ENCODE data around the gene C3orf80.

DNA sequence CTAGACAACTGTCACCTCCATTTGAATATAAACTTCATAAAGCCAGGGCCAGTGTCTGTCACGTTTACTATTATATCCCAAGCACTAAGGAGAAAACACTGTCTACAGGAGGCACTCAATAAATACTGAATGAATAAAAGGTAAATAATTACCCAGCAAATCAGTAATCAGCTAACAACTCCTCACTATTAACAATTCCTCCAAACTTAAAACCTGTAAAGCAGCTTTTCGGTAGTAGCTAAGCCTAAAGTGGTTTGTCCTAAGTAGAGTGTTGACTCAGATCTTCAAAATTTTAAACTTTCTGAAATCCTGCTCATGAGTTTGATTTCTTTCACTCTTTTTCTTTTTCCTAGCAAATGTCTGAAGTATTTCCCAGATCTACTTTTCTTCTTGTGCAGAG is 39.9 kb downstream of the C3orf80 start:
- TF ChIP-seq, protein P1, sequence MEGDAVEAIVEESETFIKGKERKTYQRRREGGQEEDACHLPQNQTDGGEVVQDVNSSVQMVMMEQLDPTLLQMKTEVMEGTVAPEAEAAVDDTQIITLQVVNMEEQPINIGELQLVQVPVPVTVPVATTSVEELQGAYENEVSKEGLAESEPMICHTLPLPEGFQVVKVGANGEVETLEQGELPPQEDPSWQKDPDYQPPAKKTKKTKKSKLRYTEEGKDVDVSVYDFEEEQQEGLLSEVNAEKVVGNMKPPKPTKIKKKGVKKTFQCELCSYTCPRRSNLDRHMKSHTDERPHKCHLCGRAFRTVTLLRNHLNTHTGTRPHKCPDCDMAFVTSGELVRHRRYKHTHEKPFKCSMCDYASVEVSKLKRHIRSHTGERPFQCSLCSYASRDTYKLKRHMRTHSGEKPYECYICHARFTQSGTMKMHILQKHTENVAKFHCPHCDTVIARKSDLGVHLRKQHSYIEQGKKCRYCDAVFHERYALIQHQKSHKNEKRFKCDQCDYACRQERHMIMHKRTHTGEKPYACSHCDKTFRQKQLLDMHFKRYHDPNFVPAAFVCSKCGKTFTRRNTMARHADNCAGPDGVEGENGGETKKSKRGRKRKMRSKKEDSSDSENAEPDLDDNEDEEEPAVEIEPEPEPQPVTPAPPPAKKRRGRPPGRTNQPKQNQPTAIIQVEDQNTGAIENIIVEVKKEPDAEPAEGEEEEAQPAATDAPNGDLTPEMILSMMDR (optimal IDR thresholded peaks at IDR 0.05 in 1 of 3, IDR thresholded peaks at IDR 0.05 in 1 of 3, conservative IDR thresholded peaks at IDR 0.05 in 1 of 3; ENCODE audit: extremely low read depth in 1 of 3, insufficient read depth in 2 of 3, low read length in 3 of 3): no peak
- no peak for TF ChIP-seq EZH2 (IDR thresholded peaks at IDR 0.05; ENCODE audit: low read length)
